HG02763 (cell line): ENCODE data around the gene RALGDS.

Source experiments
- ATAC-seq: cut with Tn5 transposase; IDR thresholded peaks from one replicate; pipeline ENCODE4 v1.9.1; 2021; ENCODE audit warnings: mild to moderate bottlenecking, moderate library complexity; ENCODE audit not compliant: unreplicated experiment

The RALGDS gene

GRCh38 chr9:133057006-133057405, 64.0 kb downstream of the RALGDS start:
- no peak for ATAC-seq

- no peak for ATAC-seq
Measured at GRCh38 chr9:133056533-133056932, 64.5 kb downstream of the RALGDS start.

- ATAC-seq, result no peak
Measured at GRCh38 chr9:133055788-133056420, 65.1 kb downstream of the RALGDS start.

- no peak for ATAC-seq
Measured at GRCh38 chr9:133054966-133055365, 66.1 kb downstream of the RALGDS start.

- ATAC-seq, result no peak
Measured at GRCh38 chr9:133054194-133054890, 66.7 kb downstream of the RALGDS start.

- no peak for ATAC-seq
Measured at GRCh38 chr9:133051966-133052539, 69.0 kb downstream of the RALGDS start.

GRCh38 chr9:133051281-133051900, 69.6 kb downstream of the RALGDS start:
- no peak for ATAC-seq

- no peak for ATAC-seq
Measured at GRCh38 chr9:133050781-133051180, 70.3 kb downstream of the RALGDS start.

GRCh38 chr9:133050142-133050541, 70.9 kb downstream of the RALGDS start:
- no peak for ATAC-seq

- ATAC-seq, result no peak
Measured at GRCh38 chr9:133049043-133049442, 72.0 kb downstream of the RALGDS start.

GRCh38 chr9:133048595-133048994, 72.4 kb downstream of the RALGDS start:
- no peak for ATAC-seq
